HL-60/S4 treated with retinoic acid at 250 ng/mL for 4 days and 3 days (cell line): ENCODE data around the gene LGALS14.
"Not testable (repeated sequence)": the region's sequence is repeated elsewhere in the genome, so short reads cannot be mapped to it uniquely, and the experiment has no call there.

Experiments used
- in situ Hi-C: fragments of 300-500 bp; cut with MboI; formaldehyde crosslinking; loops from 2 replicates; pipeline ENCODE4 v1.7.0; 2022; ENCODE audit warnings: low sequenced_read_pairs

The LGALS14 gene

DNA sequence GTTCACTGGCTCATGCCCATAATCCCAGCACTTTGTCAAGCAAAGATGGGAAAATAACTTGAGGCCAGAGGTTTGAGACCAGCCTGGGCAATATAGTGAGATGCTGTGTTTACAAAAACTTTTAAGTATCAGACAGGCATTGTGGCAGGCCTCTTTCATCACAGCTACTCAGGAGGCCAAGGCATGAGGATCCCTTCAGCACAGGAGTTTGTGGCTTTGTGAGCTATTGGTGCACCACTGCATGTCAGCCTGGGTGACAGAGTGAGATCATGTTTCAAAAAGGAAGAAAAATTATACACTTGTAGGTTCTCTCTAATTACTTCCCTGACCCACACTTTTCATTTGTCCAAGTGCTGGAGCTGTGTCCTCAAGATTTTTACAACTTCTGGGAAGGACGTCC lies 11.5 kb upstream of the LGALS14 start:
- in situ Hi-C loops, result no loop called here

DNA sequence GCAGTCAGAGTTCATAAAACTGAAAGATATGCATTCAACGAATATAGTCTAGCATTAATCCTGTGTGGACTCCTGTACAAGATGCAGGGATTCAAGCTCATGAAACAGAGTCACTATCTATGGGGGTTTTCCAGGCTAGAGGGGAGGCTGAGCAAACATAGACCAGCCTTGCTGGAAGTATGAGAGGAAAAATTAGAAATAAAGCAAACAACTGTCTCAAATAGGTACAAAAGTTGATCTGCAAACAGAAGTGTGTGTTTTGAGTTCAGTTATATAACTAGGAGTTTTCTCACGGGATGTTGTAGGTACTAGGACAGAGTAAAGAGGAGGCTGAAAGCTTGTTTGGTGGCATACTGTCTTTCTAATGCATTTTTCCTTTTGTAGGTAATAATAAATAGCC lies 8.5 kb upstream of the LGALS14 start:
- in situ Hi-C loops, result no loop called here

DNA sequence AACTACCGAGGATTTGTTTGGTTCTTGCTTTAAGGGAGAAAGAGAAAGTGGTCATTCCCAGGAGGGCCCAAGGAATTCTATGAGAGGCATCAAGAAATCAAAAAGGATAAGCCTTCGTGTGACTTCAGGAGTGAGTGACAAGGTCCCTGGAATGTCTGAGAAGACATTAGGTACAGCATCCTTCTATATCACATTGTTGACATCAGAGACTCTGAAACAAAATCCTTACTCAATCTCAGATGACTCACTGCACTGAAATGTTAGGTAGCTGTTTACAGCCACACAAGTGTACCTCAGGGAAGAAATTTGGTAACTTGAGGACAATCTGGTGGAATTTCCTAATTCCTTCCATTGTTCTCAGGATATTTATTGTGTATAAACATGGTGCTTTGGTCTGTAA lies 7.9 kb upstream of the LGALS14 start:
- in situ Hi-C loops, result no loop called here

DNA sequence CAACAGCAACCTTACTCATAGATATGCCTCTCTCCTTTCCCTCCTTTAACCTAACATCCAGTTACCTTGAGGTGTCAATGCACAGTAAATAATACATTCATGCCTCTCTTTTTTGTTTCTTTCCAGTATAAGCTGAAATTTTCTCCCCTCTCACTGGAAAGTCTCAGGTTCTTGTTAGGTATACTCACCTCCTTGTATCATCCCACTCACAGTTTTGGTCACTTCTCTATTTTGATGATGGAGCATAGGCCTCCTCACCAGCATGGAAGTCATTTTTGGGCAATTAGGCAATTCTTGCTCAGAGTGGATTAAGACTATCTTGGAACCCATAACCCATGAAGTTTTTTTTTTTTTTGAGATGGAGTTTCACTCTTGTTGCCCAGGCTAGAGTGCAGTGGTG lies 5.7 kb upstream of the LGALS14 start:
- in situ Hi-C loops, result no loop called here

DNA sequence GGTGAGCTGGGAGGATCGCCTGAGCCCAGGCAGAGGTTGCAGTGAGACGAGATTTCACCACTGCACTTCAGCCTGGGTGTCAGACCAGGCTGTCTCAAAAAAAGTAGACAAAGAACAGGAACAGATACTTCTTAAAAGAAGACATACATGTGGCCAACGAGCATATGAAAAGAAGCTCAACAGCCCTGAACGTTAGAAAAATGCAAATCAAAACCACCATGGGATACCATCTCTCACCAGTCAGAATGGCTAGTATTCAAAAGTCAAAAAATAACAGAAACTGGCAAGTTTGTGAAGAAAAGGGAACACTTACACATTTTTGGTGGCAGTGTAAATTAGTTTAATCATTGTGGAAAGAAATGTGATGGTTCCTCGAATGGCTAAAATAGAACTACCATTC lies 3.0 kb upstream of the LGALS14 start:
- in situ Hi-C loops, result no loop called here

DNA sequence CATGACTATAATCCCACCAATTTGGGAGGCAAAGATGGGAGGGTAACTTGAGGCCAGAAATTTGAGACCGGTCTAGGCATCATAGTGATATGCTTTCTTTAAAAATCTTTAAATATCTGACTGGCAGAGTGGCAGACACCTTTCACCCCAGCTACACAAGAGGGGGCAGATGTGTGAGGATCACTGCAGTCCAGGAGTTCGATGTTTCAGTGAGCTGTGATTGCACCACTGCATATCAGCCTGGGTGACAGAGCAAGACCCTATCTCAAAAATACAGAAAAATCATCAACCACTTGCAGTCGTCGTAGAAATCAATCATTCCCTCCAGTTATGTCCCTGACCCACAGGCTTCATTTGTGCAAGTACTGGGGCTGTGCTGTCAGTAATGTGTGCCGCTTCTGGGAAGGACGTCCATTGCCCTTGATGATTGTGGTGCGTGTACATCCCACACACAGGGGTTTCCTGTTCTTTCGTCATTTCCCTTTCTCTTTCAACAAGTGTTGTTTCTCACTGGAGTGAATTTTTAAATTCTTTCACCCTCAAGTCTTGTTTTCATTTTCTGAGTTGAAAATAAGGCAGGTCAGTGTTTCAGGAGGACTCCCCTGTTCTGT lies 1.4 kb downstream of the LGALS14 start:
- in situ Hi-C loops, result no loop called here

DNA sequence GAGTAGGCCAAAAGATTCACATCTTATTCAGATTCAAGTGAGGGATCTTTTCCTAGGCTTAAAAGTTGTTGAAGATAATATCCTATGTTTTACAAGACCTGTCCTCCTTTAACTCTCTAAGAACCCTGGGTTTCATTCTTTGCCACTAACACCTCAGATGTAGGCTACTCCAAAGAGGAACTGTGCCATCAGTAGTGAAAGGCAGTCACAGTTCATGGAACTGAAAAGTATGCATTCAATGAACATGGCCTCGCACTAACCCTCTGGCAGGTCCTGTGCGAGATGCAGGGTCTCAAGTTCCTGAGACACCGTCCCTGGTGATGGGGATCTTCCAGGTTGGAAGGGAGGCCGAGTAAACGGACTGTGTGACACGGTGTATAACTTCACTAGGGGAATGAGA lies 4.3 kb downstream of the LGALS14 start:
- in situ Hi-C loops, result no loop called here

DNA sequence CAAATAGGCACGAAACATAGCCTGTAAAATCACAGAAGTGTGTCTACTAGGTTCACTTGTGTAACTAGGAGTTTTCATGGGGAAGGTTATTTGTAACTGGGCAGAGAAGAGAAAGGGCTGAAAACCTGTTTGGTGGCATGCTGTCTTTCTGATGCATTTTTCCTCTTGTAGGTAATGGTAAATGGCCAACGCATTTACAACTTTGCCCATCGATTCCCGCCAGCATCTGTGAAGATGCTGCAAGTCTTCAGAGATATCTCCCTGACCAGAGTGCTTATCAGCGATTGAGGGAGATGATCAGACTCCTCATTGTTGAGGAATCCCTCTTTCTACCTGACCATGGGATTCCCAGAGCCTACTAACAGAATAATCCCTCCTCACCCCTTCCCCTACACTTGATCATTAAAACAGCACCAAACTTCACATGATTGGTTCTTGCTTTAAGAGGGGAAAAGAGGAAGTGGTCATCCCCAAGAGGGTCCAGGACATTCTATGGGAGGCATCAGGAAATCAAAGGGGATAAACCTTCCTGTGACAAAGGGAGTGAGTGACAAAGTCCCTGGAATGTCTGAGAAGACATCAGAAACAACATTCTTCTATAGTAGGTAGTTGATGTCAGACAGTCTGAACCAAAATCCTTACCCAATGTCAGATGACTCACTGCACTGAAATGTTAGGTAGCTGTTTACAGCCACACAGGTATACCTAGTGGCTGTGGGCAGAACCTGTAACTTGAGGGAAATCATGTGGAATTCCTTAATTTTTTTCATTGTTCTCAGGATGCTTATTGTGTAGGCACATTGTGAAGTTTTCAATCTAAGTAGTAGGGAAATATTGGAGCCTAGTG lies 5.0 kb downstream of the LGALS14 start:
- in situ Hi-C loops, result no loop called here

DNA sequence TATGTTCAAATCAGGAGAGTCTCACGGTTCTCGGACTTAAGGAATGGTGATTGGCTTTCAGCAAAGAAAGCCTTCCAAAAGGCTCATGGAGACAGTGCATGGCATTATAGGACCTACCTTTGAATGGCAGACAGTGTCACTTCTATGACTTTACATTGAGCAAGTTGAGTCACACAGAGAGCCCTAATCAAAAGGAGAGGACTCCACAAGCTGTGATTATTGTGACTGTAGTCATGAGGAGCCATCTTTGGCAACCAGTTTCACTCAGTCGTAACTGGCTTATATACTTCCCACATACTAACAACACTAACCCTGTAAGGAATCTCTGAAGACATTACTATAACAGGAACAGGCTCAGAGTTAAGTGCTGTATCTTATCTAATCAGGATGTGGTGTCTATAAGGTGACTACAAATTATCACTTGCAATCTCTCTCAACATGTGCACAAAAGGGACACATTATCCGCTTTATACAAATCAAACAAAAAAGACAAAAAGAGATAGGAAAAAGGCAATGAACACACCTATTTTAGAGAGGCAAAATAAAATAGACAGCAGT lies 6.1 kb downstream of the LGALS14 start:
- in situ Hi-C loops, result no loop called here

DNA sequence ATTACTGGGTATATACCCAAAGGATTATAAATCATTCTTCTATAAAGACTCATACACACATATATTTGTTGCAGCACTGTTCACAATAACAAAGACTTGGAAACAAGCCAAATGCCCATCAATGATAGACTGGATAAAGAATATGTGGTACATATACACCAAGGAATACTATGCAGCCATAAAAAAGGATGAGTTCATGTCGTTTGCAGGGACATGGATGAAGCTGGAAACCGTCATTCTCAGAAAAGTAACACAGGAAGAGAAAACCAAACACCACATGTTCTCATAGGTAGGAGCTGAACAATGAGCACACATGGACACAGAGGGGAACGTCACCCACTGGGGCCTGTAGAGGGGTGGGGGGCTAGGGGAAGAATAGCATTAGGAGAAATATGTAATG lies 15.9 kb downstream of the LGALS14 start:
- in situ Hi-C loops, result not testable (repeated sequence)

DNA sequence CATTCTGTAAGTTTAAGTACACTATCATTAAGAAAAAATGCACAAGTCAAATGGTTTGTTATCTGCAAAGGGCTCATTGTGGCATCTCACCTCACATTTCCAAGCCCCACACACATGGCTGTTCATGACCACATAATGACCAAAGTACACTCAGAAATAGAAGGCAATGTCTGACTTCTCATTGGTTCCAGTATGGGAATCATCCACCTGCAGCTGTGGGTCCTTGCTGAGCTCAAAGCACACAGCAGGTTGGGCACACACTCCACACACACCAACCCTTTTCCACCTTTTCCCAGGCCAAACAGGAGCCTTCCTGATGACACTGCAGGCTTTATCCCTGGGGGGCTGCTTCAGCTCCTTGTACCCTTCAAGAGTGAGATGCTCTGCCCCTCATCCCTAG lies 21.7 kb downstream of the LGALS14 start:
- in situ Hi-C loops, result no loop called here

DNA sequence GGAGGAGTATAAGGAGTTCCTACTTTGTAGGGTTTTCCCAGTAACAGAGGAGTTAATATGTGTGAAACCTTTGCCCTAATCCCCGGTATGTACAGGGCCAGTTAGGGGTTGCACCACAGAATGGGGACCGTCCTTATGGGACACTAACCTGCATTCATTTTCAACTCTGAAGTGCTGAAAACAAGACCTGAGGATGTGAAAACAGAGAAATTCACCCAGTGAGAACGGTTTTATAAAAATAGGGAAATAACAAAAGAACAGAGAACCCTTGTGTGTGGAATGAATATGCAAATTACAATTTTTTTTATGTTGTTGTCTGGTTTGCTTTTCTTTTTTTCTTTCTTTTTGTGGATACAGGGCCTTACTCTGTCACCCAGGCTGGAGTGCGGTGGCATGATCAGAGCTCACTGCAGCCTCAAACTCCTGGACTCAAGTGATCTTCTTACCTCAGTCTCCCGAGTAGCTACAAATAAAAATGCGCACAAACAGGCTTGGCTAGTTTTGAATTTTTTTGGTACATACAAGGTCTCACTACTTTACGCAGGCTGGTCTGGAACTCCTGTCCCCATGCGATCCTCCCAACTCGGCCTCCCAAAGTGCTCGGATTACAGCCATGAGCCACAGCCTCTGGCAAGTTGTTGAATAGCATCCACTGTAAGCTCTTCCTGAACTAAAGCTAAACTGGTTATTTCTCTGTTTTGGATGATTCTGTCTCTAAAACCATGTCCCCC lies 23.0 kb downstream of the LGALS14 start:
- in situ Hi-C loops, result no loop called here

DNA sequence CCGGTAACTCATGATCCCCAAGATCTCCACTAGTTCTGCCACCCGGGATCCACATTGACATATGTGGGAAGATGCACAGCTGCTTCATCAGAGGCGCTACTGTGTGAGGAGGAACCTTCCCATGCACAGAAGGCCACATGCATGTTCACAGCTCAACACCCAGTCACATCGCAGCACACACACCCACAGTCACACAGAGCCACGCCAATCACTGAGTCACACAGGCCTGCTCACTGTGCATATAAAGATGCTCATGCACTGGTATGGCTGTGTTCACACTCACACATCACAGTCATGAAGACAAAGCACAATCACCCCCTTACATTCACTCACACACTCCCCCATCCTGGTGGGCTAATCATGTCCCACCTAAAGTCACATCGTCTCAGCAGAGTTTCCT lies 23.8 kb downstream of the LGALS14 start:
- in situ Hi-C loops, result no loop called here

DNA sequence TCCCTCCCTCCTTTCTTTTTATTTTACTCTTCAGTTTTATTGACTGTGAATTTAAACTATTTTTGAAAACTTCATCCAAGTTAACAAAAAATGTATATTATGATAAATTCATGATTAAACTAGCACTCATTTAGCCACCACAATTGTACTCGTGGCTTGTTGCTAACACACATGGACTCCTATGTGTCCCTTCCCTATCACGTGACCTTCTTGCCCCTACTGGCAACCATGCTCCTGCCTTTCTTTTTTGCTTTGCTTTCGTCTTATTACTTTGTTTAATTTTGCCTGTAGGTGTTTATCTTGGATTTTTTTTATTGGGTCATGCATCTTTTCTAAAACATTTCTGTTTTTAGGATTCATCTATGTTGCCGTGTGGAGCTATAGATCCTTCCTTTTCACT lies 25.3 kb downstream of the LGALS14 start:
- in situ Hi-C loops, result no loop called here

DNA sequence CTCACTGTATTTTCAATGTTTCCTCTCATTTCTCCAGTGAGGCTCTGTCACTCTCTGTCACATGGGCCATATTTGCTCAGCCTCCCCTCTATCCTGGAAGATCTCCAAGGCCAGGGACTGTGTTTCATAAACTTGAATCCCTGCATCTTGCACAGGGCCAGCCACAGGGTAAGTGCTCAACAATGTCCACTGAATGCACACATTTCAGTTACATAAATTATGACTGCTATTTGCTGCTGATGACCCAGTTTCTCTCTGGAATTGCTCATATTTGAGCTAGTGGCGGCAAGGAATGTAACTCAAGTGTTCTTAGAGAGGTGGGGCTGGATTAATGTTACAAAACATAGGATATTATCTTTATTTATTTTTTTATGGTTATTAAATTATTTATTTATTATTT lies 27.4 kb downstream of the LGALS14 start:
- in situ Hi-C loops, result no loop called here

DNA sequence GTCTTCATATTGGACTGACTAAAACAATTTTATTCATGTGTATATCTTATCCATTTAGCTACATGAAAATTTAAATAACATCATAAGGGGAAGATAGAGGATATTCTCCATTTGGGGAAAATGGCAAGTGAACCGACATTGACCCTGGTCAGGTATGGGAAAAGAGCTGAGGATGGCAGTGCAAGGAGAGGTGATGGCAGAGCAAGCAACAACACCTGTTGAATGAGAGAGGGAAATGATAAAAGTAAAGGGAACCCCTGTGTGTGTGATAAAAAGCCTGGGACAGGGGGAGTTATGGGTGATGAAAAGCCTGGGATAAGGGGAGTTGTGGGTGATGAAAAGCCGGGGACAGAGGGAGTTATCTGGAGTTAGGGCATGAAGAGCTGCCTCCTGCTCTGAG lies 29.6 kb downstream of the LGALS14 start:
- in situ Hi-C loops, result no loop called here

DNA sequence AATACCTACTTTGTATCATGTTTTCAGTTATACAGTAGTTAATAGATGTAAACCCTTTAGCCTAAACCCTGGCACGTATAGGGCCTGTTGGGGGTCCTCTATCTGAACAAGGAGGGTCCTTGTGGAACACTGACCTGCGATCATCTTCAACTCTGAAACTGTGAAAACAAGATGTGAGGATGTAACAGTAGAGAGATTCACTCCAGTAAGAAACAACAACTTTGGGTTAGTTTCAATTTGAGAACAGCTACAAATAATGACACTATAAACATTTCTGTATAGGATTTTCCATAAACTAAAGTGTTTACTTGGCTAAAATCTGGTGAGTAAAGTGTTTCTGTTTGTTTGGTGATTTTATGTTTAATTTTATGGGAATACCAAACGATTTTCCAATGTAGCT lies 31.4 kb downstream of the LGALS14 start:
- in situ Hi-C loops, result no loop called here

DNA sequence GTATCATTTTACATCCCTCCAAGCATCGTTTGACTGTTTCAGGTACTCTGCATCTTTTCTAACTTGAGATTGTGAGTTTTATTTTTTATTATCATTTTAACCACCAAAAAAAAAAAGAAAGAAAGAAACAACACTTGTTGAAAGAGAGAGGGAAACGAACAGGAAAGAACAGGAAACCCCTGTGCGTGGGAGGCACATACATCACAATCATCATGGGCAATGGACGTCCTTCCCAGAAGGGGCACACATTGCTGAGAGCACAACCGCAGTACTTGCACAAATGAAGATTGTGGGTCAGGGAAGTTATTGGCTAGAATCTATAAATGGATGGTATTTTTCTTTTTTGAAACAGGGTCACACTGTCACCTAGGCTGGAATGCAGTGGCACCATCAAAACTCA lies 31.8 kb downstream of the LGALS14 start:
- in situ Hi-C loops, result no loop called here

DNA sequence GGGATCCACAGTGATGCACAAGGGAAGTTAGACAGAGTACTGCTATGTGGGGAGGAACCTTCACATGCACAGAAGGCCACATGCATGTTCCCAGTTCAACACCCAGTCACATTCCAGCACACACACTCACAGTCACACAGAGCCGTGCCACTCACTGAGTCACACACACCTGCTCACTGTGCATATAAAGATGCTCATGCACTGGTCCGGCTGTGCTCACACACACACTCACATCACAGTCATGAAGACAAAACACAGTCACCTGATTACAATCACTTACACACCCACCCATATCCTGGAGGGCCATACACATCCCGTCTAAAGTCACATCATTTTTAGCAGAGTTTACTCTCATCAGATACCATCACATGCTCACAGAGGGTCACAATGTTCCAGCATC lies 33.1 kb downstream of the LGALS14 start:
- in situ Hi-C loops, result no loop called here

DNA sequence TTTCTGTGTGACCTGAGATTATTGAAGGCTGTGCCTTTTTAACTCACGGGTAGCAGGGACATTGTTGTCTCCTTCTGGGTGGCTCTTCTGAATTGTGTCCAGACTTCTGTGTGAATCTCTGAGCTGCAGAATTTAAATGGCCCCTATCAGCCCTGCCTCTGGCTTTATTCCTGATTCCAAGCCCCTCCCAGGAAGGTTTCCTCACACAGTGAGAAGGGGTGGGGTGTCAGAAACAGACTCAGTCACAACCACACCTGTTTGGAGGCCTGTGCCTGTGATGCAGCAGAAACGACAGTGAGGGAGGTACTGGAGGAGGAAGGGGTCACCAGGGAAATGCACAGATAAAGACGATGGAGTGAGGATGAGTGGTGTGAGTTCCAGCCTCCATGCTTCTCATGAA lies 33.6 kb downstream of the LGALS14 start, which contains the start of gene CLC:
Gene CLC (minus strand): TSS at position 139 of the 400 bp plus-strand sequence. CDS start 77 bp downstream, at position 62.
- in situ Hi-C loops, result no loop called here

DNA sequence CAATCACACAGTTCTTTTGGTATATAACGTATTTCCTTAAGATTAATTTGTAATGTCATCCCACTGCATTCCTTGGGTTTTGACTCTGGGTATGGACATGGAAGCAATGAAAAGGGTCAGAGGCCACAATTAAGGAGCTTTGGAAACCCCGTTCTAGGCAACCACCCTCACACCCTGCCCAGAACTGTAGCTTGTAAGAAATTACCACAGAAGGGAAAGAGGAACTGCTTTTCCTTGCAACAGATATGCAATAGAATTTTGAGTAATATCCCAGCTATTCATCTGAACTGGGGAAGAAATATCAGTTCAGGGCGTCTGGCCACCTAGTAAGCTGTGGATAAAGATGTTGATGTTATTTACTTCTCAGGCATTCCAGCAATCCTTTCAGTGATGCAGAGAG lies 34.5 kb downstream of the LGALS14 start:
- in situ Hi-C loops, result no loop called here

DNA sequence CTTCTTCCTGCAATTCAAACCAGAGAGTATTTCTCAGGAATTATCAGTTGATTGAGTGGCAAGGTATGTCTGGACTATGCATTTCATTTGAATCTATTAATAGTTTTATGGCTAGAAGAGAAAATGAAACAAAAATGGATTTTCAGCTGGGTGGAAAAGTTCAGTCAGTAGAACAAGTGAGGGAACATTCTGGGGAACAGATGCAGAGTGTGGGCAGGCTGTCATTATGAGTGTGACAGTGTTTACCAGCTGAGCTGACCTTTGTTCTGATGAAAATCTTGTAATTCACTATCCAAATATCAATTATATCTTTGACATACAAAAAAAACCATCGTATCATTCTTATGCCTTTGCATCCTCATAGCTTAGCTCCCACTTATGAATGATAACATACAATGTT lies 36.1 kb downstream of the LGALS14 start:
- in situ Hi-C loops, result no loop called here
